ENCODE data around the gene GNAT3. TPM values are rescaled to one million over a fixed set of nuclear protein-coding genes. Genes with fewer than 3 reads are reported as not detected.
A peak's percentile ranks its signal among the peaks of the same experiment; 100 is the strongest.

The GNAT3 gene
- total RNA-seq, 1 donor from 2014 or later: not detected

DNA sequence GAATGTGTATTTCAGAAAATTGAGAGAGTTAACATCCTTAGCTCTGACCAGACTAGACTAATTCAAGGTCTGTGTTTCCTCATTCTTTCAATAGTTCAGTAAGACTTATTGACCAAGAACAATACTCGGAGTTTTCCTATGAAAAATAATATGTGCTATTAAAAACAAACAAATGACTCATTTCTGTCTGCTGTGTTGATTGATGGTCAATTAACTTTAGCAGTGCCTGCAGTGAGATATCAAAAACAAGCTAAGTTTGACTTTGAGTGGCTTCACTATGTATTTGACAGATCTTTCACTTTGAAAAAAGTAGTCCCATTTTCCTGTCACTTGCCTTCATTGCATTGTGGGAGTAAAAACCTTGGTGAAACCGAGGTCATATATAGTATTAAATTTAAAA lies 91.0 kb downstream of the GNAT3 start:
- Mint-ChIP-seq H3K27me3 (ENCODE audit: low read depth) (no peaks in the 10 kb centered on the region), H3K27ac (peak overlapping the region; percentile 44), H3K9me3 (peaks cover 5% of the 10 kb centered on the region), H3K4me3 (no peak overlapping the region), H3K36me3 (no peaks in the 10 kb centered on the region), H3K4me1 (peaks cover 4% of the 10 kb centered on the region)
- TF ChIP-seq, protein P1, sequence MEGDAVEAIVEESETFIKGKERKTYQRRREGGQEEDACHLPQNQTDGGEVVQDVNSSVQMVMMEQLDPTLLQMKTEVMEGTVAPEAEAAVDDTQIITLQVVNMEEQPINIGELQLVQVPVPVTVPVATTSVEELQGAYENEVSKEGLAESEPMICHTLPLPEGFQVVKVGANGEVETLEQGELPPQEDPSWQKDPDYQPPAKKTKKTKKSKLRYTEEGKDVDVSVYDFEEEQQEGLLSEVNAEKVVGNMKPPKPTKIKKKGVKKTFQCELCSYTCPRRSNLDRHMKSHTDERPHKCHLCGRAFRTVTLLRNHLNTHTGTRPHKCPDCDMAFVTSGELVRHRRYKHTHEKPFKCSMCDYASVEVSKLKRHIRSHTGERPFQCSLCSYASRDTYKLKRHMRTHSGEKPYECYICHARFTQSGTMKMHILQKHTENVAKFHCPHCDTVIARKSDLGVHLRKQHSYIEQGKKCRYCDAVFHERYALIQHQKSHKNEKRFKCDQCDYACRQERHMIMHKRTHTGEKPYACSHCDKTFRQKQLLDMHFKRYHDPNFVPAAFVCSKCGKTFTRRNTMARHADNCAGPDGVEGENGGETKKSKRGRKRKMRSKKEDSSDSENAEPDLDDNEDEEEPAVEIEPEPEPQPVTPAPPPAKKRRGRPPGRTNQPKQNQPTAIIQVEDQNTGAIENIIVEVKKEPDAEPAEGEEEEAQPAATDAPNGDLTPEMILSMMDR (IDR thresholded peaks at IDR 0.05; ENCODE audit: unreplicated experiment): no peak
- DNase-seq (ENCODE audit: low spot score in 2 of 2, unreplicated experiment in 2 of 2): no peak

DNA sequence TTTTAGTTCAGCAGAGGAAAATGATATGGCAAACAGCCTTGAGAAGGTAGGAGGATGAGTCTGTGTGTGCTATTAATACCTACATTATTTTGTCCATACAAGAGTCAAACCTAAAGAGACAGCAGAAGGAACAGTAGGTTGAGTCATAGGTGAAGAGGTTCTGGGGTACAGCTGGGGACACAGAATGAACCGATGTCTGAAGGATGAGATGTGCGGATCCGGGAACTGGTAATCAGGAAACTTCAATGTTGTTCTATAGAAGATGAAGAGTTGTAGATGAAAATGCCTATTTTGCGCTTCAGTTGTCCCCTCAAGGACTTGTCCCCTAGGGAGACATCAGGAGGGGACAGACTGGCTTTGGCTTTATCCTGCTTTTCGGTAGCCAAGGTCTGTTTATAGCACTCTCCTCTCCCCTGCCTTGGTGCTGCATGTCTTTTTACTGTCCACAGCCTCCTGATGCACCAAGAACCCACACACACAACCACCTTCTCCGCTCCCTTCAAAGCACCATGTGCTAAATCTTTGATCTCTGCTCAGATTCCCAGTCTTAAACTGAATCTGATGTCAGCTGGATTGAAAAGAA lies 94.6 kb downstream of the GNAT3 start:
- Mint-ChIP-seq H3K27ac (no peak overlapping the region), H3K36me3 (no peaks in the 10 kb centered on the region), H3K27me3 (ENCODE audit: low read depth) (no peaks in the 10 kb centered on the region), H3K4me1 (peaks cover 4% of the 10 kb centered on the region), H3K4me3 (no peak overlapping the region), H3K9me3 (no peaks in the 10 kb centered on the region)
- TF ChIP-seq, protein P1 (IDR thresholded peaks at IDR 0.05; ENCODE audit: unreplicated experiment): no peak
- DNase-seq (ENCODE audit: low spot score in 2 of 2, unreplicated experiment in 2 of 2): no peak

DNA sequence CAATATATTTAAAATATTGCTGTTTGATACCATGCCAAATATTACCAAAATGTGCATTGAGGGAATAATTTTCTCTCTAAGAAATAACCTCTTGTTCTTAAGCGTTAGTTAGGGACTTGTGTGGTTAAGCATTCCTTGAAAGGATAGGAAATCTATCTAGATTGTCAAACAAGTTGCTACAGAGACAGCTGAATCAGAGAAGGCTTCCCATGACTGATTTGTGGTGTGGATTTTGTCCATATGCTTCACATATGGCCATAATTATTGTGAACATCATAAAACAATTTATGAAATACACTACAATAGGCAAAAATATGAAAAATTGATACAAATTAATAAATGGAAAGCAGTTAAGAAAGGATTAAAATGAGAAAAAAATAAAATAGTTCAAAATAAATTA lies 96.3 kb downstream of the GNAT3 start:
- no peaks in the 10 kb centered on the region for H3K36me3 Mint-ChIP-seq
- no peaks in the 10 kb centered on the region for H3K4me1 Mint-ChIP-seq
- peaks cover 7% of the 10 kb centered on the region for H3K9me3 Mint-ChIP-seq
- TF ChIP-seq, protein P1 (IDR thresholded peaks at IDR 0.05; ENCODE audit: unreplicated experiment): no peak
- H3K27ac Mint-ChIP-seq: no peak overlapping the region
- no peak for DNase-seq (ENCODE audit: low spot score in 2 of 2, unreplicated experiment in 2 of 2)
- no peak overlapping the region for H3K4me3 Mint-ChIP-seq
- H3K27me3 Mint-ChIP-seq (ENCODE audit: low read depth): no peaks in the 10 kb centered on the region

DNA sequence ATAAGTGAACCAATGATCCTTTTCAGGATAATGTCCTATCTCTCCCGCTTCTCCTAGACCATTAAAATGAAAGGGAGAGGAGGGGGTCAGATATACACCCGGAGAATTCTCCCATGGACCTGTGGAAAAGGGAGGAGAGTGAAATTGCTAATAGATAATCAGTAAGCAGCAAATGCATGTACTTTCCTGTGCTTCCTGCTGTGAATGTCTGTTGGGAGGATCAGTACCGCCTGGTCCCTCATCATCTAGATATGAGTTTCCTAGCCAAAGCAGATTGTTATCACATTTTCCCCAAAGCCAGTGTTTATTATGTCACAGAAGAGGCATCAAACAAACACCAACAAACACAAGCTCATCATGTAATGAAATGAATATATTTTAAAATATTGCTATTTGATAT lies 96.8 kb downstream of the GNAT3 start:
- Mint-ChIP-seq H3K27me3 (ENCODE audit: low read depth) (no peaks in the 10 kb centered on the region), H3K4me1 (no peaks in the 10 kb centered on the region), H3K27ac (no peak overlapping the region), H3K36me3 (no peaks in the 10 kb centered on the region), H3K4me3 (no peak overlapping the region), H3K9me3 (peaks cover 7% of the 10 kb centered on the region)
- no peak for DNase-seq (ENCODE audit: low spot score in 2 of 2, unreplicated experiment in 2 of 2)
- TF ChIP-seq, protein P1 (IDR thresholded peaks at IDR 0.05; ENCODE audit: unreplicated experiment): no peak

DNA sequence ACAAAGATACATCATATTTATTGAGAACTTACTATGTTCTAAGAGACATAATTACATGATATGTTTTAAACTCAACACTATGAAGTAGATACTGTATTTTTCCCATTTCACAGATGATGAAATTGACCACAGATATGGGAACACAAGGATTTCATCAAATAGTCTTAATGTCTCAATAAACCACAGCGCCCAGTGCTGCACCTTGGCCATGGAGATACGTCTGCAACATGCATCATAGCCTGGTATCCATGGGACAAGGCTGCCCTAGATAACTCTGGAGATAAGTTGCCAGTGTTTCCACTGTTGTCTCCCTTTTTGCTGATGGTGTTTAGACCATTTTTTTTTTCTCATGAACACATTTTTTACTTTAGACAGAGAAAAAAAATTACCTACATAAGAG lies 97.5 kb downstream of the GNAT3 start:
- Mint-ChIP-seq H3K4me3 (no peak overlapping the region), H3K27ac (no peak overlapping the region), H3K27me3 (ENCODE audit: low read depth) (no peaks in the 10 kb centered on the region), H3K9me3 (peaks cover 7% of the 10 kb centered on the region), H3K36me3 (no peaks in the 10 kb centered on the region), H3K4me1 (no peaks in the 10 kb centered on the region)
- TF ChIP-seq, protein P1 (IDR thresholded peaks at IDR 0.05; ENCODE audit: unreplicated experiment): no peak
- no peak for DNase-seq (ENCODE audit: low spot score in 2 of 2, unreplicated experiment in 2 of 2)
